NK-92 treated with Interleukin-12 subunit alpha and Interleukin-12 subunit beta, amount 100 ng/mL, for 24 hours (cell line): ENCODE measurements around the gene CLTB.

ENCODE experiments used
- DNase-seq: peaks from one replicate; lab custom pipeline; 2025; lab: John Stamatoyannopoulos, UW

The CLTB gene

GRCh38 chr5:176352116-176352878, 64.0 kb downstream of the CLTB start:
- no peak for DNase-seq

- DNase-seq, result no peak
These were observed 65.9 kb downstream of the CLTB start for GRCh38 chr5:176350416-176350815.

- DNase-seq, result no peak
These were observed 73.4 kb downstream of the CLTB start for GRCh38 chr5:176342766-176343458.
